PFSK-1 (cell line): ENCODE results near the gene ATP7A.

Source experiments
- FOXP2 ChIP-seq: optimal IDR thresholded peaks from 2 replicates; pipeline ENCODE3; 2011; ENCODE audit warnings: borderline replicate concordance, control low read depth, inconsistent platforms; ENCODE audit not compliant: insufficient read depth; ENCODE audit errors: extremely low read length, extremely low read depth
- POLR2AphosphoS5 ChIP-seq: IDR thresholded peaks from 2 replicates; pipeline ENCODE4 v1.6.1; 2012; ENCODE audit warnings: low read depth, mild to moderate bottlenecking, control low read depth, low read length, moderate library complexity
- REST ChIP-seq, 2 experiments: IDR thresholded peaks; 2 replicates each; pipeline versions ENCODE4 v1.6.1 to v1.8.0; 2011 to 2012; ENCODE audit warnings: low read depth in 2 of 2, low read length in 2 of 2, control low read depth in 1 of 2, inconsistent platforms in 1 of 2, mild to moderate bottlenecking in 1 of 2, moderate library complexity in 1 of 2; ENCODE audit not compliant: insufficient read depth in 1 of 2
- SIN3A ChIP-seq: IDR thresholded peaks from 2 replicates; pipeline ENCODE4 v1.6.1; 2012; ENCODE audit warnings: mild to moderate bottlenecking, low read length, moderate library complexity, borderline replicate concordance; ENCODE audit not compliant: insufficient read depth

DNA sequence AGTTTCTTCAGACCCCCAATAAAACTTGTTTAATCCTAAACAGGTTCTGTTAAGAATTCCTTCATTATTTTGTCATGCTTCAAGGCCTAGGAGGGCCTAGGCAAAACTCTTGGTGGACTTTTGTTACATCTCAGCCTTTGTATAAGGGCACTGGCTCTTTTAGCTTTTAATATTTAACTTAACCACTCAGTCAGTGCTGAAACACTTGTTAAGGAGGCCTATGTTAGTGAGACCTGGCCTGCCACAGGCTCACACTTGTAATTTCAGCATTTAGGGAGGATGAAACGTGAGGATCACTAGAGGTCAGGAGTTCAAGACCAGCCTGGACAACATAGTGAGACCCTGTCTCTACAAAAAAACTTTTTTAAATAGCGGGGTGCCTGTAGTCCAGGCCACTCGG, 160.8 kb downstream of the ATP7A start:
- no peak for TF ChIP-seq REST (IDR thresholded peaks at IDR 0.05; ENCODE audit: insufficient read depth in 1 of 2, low read depth in 2 of 2, low read length in 2 of 2)
- no peak for TF ChIP-seq POLR2AphosphoS5
- no peak for TF ChIP-seq SIN3A
- no peak for TF ChIP-seq FOXP2
